Measurements from ENCODE around the gene RNF111.
"Not testable (repeated sequence)": the region's sequence is repeated elsewhere in the genome, so short reads cannot be mapped to it uniquely, and the experiment has no call there.

The RNF111 gene

GRCh38 chr15:59063042-59063441 is 75.6 kb downstream of the RNF111 start:
- DNase-seq, result no peak

DNA sequence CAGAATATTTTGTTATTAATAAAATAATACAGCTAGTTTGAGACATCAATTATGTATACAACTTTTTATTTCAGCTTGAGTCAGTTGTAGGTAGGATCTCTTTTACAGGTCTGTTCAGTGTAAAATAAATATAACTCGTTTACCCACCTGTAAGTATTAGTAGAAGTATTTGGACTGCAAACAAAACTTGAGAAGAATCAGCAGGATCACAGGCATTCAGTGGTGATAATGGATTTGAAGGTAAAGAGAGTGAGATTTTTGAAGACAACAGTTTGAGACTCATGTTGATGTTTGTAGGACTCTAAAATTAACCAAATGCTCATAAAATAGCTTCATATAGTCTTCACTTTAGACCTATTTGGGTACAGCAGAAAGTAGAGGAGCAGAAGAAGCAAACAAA is 82.0 kb downstream of the RNF111 start:
- DNase-seq, result no peak

- DNase-seq, result no peak
Measured at GRCh38 chr15:59074607-59075006, 87.1 kb downstream of the RNF111 start.

DNA sequence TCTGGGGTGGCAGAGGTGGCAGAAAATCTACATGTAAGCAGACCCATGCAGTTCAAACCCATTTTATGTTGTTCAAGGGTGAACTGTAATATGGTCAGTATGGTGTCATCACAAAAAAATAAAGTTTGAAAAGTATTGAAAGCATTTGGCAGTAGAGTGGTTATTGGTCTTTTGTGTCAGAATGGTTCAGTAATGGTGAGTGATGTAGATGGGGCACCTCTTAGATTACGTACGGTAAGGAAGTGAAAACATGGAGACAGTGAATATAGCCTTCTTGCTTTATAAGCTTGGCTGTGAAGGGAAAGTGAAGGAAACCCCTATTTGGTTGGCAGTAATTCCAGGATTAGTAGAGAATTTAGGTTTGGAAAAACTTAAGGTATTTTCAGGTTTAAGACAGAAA is 100.3 kb downstream of the RNF111 start:
- DNase-seq, result no peak

GRCh38 chr15:59094077-59094476 is 106.6 kb downstream of the RNF111 start:
- DNase-seq, result no peak

- DNase-seq, result no peak
Measured at GRCh38 chr15:59096429-59096828, 109.0 kb downstream of the RNF111 start.

- DNase-seq, result no peak
Measured at GRCh38 chr15:59099162-59099685, 111.8 kb downstream of the RNF111 start.

DNA sequence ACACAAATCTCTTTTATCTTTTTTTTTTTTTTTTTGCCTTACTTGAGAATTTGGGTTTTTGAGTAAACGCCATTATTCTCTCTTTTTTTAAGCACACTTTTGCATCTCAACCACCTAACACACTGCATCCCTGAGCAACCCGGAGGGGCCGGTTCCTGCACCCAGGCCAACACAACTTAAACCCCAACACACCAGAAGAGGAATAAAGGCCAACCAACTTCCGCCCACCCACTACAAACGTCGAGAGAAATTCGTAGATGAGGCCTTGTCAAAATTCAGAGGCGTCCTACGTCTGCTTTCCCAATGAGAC is 117.1 kb downstream of the RNF111 start:
- no peak for DNase-seq

DNA sequence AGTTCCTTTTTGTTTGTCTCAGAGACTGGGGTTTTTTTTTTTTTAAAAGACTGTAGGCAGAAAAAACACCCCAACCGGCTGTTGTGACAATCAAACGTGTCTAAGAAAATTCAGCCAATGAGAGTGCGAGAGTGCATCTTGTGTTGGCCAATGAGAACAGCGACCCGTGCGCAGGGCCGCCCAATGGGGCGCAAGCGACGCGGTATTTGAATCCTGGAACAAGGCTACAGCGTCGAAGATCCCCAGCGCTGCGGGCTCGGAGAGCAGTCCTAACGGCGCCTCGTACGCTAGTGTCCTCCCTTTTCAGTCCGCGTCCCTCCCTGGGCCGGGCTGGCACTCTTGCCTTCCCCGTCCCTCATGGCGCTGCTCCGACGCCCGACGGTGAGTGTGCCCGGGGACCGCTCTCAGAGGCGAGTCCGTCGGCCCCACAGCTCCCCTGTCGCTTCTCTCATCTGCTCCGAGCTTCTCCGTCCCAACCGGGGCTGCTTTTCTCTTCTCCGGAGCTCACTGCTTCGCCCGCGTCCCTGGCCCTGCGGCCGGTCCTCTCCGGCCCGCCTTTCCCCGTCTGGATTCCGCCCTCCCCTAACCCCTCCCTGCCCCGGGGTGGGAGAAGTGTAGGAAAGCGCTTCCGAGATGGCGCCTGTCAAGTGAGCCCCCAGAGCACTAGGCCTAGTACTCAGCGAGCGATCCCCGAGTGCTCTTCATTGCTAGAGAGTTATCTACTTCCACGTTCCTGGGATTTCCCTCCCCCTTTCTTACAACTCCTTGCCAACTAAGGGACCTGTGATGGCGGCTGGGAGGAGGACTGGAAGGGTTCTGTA is 117.7 kb downstream of the RNF111 start, which contains the start of gene CCNB2:
Gene CCNB2 (plus strand): TSS at position 235 of the 821 bp plus-strand sequence. CDS start 123 bp downstream, at position 358.
- DNase-seq, result peak; percentile 94 to 97

GRCh38 chr15:59105854-59106253 is 118.4 kb downstream of the RNF111 start:
- peak in 1 of 2 experiments; percentile 6 for DNase-seq

- DNase-seq, result no peak
Measured at GRCh38 chr15:59111251-59111650, 123.8 kb downstream of the RNF111 start.

GRCh38 chr15:59115047-59115446 is 127.6 kb downstream of the RNF111 start:
- DNase-seq, result no peak

DNA sequence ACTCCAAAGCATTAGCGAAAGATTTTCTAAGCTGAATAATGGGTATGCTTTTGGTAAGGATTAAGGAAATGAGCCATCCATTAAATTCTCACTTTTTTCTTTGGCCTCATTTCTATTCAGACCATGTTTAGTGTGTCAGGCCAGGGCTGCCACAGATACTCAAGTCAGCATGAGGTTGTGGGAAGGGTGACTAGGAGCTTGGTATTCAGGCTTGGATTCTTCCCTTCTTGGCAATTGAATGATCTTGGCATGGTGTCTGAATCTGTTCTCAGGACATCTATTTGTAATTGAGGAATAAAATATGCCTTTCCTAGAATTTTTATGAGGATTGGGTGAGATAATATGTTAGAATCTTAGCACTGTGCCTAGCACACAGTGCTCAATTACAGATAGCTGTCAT is 128.7 kb downstream of the RNF111 start:
- no peak for DNase-seq

DNA sequence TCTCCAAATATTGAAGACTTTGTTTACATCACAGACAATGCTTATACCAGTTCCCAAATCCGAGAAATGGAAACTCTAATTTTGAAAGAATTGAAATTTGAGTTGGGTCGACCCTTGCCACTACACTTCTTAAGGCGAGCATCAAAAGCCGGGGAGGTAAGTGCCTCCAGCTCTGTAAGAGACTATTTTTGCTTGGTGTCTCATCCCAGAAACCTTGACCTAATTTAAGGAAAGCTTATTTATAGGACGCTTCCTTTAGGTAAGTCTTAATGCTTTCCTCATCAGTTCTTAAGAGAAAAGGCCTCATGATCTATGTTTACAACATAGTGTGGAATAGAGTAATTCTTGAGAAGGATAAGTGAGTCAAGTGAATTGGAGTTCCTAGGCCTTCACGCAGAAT is 129.3 kb downstream of the RNF111 start:
- no peak for DNase-seq

DNA sequence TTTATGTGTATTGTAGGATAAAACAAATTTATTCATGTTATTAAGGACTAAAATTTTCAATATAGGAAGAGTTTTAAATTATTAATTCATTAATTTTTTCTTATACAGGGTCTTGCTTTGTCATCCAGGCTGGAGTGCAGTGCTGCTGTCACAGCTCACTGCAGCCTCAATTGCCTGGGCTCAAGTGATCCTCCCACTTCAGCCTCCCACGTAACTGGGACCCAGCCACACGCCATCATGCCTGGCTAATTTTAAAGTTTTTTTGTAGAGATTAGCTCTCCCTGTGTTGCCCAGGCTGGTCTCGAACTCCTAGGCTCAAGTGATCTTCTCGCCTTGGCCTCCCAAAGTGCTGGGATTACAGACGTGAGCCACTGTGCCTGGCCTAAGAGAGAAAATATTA is 132.2 kb downstream of the RNF111 start:
- no peak for DNase-seq

- DNase-seq, result no peak
Measured at GRCh38 chr15:59120937-59121336, 133.5 kb downstream of the RNF111 start.

DNA sequence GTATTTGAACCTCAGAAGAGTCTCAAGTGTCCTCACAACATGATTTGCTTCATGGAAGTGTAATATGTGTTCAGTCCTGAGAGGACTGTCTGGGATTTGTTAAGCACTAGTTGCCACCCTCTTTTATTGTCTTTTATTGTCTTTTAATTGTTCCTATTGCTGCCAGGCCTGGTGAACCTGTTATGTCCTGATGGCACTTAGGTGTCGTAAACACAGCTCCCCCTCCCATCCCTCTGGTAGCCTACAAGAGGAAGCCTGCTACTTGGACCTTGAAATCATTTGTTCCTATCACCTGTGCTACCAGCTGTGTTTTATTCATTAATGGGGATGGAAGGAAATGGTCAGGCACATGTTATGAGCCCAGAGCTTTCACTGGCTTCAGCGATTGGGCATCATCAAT is 136.8 kb downstream of the RNF111 start:
- DNase-seq, result no peak

DNA sequence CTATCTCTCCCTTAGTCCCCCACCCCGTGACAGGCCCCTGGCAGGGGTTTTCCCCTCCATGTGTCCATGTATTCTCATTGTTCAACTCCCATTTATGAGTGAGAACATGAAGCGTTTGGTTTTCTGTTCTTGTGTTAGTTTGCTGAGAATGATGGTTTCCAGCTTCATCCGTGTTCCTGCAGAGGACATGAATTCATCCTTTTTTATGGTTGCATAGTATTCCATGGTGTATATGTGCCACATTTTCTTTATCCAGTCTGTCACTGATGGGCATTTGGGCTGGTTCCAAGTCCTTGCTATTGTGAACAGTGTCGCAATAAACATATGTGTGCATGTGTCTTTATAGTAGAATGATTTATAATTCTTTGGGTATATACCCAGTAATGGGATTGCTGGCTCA is 138.2 kb downstream of the RNF111 start:
- DNase-seq, result not testable (repeated sequence)

GRCh38 chr15:59127255-59127654 is 139.8 kb downstream of the RNF111 start:
- DNase-seq, result not testable (repeated sequence)

DNA sequence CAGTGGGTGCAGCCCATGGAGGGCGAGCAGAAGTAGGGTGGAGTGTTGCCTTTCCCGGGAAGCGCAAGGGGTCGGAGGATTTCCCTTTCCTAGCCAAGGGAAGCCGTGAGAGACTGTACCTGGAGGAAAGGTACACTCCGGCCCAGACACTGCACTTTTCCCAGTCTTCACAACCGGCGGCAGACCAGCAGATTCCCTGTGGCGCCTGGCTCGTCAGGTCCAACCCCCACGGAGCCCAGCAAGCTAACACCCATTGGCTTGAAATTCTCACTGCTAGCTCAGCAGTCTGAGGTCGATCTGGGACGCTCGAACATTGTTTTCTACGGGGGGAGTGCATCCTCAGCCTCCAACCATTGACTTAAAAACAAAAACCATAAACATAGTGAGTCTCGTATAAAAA is 144.0 kb downstream of the RNF111 start:
- no peak for DNase-seq

DNA sequence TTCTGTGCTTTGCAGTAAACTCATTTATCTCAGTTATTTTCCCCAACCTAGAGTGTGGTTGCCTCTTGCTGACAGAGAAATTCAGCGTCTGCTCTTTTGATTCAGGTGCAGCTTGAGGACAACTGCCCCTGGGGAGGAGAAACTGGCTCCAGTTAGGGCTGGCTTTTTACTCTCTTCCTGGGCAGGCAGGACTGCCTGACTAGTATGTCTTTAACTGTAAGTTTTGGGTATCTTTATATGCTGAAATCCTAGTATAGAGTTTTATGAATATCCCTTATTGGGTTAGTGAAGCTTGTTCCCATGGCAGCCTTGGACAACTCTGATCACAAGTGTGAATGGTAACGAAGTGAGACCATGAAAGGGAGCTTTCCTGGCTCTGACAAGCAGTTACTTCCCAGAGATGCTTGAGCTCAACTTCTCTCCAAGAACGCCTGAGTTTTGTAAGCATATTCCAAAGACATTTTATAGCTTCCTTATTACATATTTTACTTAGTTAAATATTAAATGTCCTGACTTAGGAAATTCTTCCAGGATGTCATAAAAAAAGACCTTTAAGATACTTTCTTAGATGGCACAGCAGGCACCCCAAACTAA is 144.6 kb downstream of the RNF111 start:
- no peak for DNase-seq

DNA sequence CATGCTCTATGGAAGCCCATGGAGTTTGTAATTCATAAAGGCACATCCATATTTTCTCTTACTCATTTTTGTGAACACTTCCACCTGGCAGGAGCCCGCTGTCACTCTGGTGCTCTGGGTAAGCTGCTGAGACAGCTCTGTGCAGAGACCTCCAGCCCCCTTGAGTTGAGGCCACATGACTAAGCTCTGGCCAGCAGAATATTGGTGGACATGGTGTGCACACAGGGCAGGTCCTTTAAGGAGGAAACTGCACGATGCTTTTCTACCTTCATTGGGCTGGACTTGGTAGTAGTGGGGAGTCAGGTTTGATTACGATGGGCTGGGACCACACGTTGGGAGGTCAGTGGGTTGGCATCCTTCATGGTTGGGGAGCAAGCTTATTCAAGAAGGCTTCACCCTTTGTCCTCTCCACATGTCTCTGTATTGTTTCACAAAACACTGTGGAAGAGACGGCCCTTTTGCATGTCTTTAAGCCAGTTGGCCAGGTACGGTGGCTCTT is 146.5 kb downstream of the RNF111 start:
- DNase-seq, result no peak

GRCh38 chr15:59137566-59137965 is 150.1 kb downstream of the RNF111 start:
- DNase-seq, result no peak

- DNase-seq, result peak in 1 of 2 experiments; percentile 31
Measured at GRCh38 chr15:59138243-59138642, 150.8 kb downstream of the RNF111 start.
